HTR-8/SVneo (cell line): ENCODE results near the gene CYP2A7.
"Not testable (repeated sequence)": the region's sequence is repeated elsewhere in the genome, so short reads cannot be mapped to it uniquely, and the experiment has no call there.

ENCODE experiments used
- DNase-seq: peaks from one replicate; pipeline ENCODE4 v3.0.0; 2011; ENCODE audit warnings: low spot score, mixed read lengths; ENCODE audit not compliant: insufficient read length
- FAIRE-seq: peaks from 2 replicates; lab custom pipeline; 2011; peaks lifted over from hg19 to GRCh38; lab: Jason Lieb, UNC

Gene CYP2A7, protein sequence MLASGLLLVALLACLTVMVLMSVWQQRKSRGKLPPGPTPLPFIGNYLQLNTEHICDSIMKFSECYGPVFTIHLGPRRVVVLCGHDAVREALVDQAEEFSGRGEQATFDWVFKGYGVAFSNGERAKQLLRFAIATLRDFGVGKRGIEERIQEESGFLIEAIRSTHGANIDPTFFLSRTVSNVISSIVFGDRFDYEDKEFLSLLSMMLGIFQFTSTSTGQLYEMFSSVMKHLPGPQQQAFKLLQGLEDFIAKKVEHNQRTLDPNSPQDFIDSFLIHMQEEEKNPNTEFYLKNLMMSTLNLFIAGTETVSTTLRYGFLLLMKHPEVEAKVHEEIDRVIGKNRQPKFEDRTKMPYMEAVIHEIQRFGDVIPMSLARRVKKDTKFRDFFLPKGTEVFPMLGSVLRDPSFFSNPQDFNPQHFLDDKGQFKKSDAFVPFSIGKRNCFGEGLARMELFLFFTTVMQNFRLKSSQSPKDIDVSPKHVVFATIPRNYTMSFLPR

GRCh38 chr19:40882062-40882461 lies at the start of gene CYP2A7:
TSS of gene CYP2A7 (minus strand) at chr19:40882231. CDS start at chr19:40882210, 21 bp downstream.
- not testable (repeated sequence) for FAIRE-seq, DNase-seq

GRCh38 chr19:40930799-40931198 lies 48.8 kb upstream of the CYP2A7 start:
- not testable (repeated sequence) for DNase-seq, FAIRE-seq

DNA sequence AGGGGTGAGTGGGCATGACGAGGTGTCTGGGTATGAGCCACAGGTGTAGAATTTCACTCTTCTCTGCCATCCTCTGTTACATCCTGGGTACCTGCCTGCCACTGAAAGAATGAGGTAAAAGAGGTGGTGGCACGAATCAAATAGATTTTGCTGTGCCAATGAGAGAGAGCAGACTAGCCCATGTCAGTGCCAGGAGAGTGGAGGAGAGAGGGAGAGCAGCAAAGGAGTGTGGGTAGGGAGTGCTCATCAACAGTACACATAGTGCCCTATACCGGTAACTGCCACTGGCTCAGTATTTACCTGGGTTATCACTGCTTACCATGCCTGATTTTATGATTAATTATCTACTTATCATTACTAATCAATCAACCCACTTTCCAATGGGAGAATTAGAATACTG lies 47.9 kb upstream of the CYP2A7 start:
- DNase-seq, result not testable (repeated sequence)
- peak; percentile 81 for FAIRE-seq

DNA sequence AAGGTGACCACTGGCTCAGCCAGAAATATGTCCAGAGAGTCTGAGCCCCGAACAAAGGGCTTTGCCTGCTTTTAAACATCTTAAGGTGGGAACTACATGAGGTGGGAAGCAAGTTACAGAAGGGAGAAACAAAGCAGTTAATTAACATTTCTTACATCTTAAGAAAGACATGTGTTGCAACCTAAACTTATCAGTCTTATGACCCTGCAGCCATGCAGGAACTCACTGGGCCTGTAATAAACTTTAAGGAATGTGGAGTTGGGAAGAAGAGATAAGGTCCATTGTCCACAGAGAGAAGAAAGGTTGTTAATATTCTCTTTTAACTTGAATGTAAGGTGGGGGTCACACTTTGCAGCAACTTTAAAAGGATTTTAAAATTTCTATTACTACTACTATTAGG lies 46.8 kb upstream of the CYP2A7 start:
- DNase-seq, result no peak
- no peak for FAIRE-seq

- no peak for FAIRE-seq
- no peak for DNase-seq
Observed at GRCh38 chr19:40927567-40927966, 45.5 kb upstream of the CYP2A7 start.

GRCh38 chr19:40926276-40926675 lies 44.2 kb upstream of the CYP2A7 start:
- FAIRE-seq, DNase-seq: not testable (repeated sequence)

GRCh38 chr19:40923934-40924391 lies 41.9 kb upstream of the CYP2A7 start:
- FAIRE-seq (no peak), DNase-seq (no peak)

- not testable (repeated sequence) for FAIRE-seq, DNase-seq
Observed at GRCh38 chr19:40922237-40923160, 40.5 kb upstream of the CYP2A7 start.

DNA sequence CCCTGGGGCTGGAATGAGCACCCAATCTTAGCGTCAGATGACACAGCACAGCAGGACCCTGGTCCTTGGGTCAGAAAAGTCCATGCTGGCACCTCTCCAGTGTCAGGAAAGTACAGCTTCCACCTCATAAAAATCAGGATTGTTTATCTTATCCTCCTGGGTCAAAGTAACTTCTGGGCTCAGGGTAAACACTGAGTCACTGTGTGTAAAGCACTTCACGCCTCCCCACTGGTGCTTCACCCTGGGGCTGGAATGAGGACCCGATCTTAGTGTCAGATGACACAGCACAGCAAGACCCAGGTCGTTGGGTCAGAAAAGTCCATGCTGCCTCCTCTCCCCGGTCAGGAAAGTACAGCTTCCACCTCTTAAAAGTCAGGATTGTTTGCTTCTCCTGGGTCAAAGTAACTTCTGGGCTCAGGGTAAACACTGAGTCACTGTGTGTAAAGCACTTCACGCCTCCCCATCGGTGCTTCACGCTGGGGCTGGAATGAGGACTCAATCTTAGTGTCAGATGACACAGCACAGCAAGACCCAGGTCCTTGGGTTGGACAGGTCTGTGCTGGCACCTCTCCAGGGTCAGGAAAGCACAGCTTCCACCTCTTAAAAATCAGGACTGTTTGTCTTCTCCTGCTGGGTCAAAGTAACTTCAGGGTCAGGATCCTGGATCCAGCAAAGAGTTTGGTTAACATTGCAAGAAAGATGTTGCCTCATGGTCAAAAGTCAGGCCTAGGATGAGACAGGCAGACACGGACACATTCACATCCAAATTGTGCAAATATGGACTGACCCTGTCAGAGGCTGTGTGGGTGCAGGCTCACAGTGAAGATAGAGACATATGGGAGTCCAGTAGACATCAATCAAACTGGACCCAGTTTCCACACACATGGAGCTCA lies 39.2 kb upstream of the CYP2A7 start:
- FAIRE-seq (peak; percentile 20), DNase-seq (no peak)

- no peak for DNase-seq
- FAIRE-seq, result no peak
Observed at GRCh38 chr19:40920300-40921004, 38.4 kb upstream of the CYP2A7 start.

DNA sequence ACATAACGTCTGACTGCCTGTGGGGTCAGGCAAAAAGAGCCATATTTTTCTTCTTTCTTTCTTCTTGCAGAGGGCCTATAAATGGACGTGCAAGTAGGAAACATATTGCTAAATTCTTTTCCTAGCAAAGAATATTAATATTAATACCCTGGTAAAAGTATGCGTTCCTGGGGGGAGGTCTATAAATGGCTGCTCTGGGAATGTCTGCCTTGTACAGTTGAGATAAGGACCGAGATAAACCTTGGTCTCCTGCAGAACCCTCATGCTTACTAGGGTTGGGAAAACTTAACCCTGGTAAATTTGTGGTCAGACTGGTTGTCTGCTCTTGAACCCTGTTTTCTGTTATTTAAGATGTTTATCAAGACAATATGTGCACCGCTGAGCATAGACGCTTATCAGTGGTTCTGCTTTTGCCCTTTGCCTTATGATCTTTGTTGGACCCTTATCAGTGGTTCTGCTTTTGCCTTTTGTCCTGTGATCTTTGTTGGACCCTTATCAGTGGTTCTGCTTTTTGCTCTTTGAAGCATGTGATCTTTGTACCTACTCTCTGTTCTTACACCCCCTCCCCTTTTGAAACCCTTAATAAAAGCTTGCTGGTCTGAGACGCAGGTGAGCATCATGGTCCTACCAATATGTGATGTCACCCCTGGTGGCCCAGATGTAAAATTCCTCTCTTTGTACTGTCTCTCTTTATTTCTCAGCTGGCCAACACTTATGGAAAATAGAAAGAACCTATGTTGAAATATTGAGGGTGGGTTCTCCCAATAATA lies 37.7 kb upstream of the CYP2A7 start:
- not testable (repeated sequence) for FAIRE-seq, DNase-seq

GRCh38 chr19:40918303-40918702 lies 36.3 kb upstream of the CYP2A7 start:
- DNase-seq, FAIRE-seq: not testable (repeated sequence)

DNA sequence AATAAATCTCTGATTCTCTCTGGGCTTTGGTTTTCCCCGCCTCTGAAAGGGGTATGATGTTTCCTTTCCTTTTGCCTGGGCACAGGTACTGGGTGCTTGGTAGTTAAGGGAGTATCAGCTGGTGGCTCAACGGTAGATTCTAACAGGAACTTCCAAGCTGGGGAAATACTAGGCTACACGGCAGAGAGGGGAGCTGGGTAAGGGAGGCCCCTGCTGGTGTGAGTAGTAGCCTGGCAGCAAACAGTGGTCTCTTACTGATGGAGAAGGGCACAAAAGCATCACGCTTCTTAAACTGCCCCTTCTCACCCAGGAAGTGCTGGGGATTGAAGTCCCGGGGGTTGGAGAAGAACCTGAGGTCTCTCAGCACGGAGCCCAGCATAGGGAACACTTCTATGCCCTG lies 26.9 kb upstream of the CYP2A7 start:
- DNase-seq (peak; percentile 41), FAIRE-seq (no peak)

GRCh38 chr19:40907968-40908735 lies 26.1 kb upstream of the CYP2A7 start:
- FAIRE-seq (peak; percentile 20), DNase-seq (no peak)

DNA sequence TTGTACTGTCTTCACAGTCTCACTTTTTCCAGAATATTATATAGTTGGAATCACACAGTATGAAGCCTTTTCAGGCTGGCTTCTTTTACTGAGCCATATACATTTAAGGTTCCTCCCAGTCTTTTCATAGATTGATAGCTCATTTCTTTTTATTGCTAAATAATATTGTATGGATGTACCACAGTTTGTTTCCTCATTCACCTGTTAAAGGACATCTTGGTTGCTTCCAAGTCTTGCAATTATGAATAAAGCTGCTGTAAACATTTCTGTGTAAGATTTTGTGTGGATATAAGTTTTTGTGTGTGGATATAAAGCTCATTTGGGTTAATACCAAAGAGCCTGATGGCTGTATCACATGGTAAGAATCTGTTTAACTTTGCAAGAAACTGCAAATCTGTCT lies 24.5 kb upstream of the CYP2A7 start:
- FAIRE-seq, result no peak

GRCh38 chr19:40904673-40905156 lies 22.7 kb upstream of the CYP2A7 start:
- not testable (repeated sequence) for DNase-seq, FAIRE-seq

More for the DNA sequence above, 24.5 kb upstream of the CYP2A7 start:
- no peak for DNase-seq
